IMR-90 (cell line): ENCODE results near the gene DACH1. TPM values are rescaled to one million over a fixed set of nuclear protein-coding genes. Genes with fewer than 3 reads are reported as not detected.

Experiments used
- ATAC-seq: fragments of 200-7000 bp; cut with Tn5 transposase; 2 replicates; pipeline ENCODE4 v1.9.1; 2020; ENCODE audit warnings: low read depth, mild to moderate bottlenecking, moderate library complexity
- BruUV-seq: library from RNA; stranded (reverse); fragments of 400-500 nt; replicated peaks from 2 replicates; lab custom pipeline; 2021; lab: Mats Ljungman, UMichigan
- CTCF ChIA-PET: fragments of 300-600 bp; formaldehyde crosslinking; extraction: SDS; loops from one replicate; lab custom pipeline; 2021; ENCODE audit warnings: antibody characterized with exemption; lab: Yijun Ruan, JAX
- POLR2A ChIA-PET: fragments of 300-600 bp; sonication (Branson Sonifier 250); formaldehyde crosslinking; loops from one replicate; lab custom pipeline; 2022; ENCODE audit warnings: antibody characterized with exemption; ENCODE audit not compliant: unreplicated experiment; lab: Charles Lee
- DNase-seq: peaks from one replicate; pipeline ENCODE4 v3.0.0; 2013
- H2AFZ ChIP-seq: replicated peaks from 2 replicates; pipeline ENCODE3; 2013; ENCODE audit warnings: low read length, mild to moderate bottlenecking; ENCODE audit not compliant: poor library complexity
- H2AK5ac ChIP-seq: 2 replicates; pipeline ENCODE4 v1.6.1; 2013; ENCODE audit warnings: low read depth, low read length, inconsistent platforms
- H2AK9ac ChIP-seq: replicated peaks from 2 replicates; pipeline ENCODE3; 2013; ENCODE audit warnings: mild to moderate bottlenecking, low read depth, low read length, moderate library complexity; ENCODE audit not compliant: poor library complexity
- H2BK120ac ChIP-seq: 2 replicates; pipeline ENCODE4 v1.6.1; 2013; ENCODE audit warnings: low read depth, low read length, inconsistent platforms
- H2BK15ac ChIP-seq: 3 replicates; pipeline ENCODE4 v1.6.1; 2013; ENCODE audit warnings: low read depth, low read length, inconsistent platforms
- H2BK20ac ChIP-seq: 2 replicates; pipeline ENCODE4 v1.6.1; 2013; ENCODE audit warnings: low read depth, mild to moderate bottlenecking, inconsistent platforms, low read length, moderate library complexity
- H2BK5ac ChIP-seq: 2 replicates; pipeline ENCODE4 v1.6.1; 2013; ENCODE audit warnings: mild to moderate bottlenecking, low read depth, low read length, inconsistent platforms; ENCODE audit not compliant: poor library complexity, severe bottlenecking
- H3K14ac ChIP-seq: replicated peaks from 2 replicates; pipeline ENCODE4 v1.6.1; 2013; ENCODE audit warnings: low read depth, low read length, inconsistent platforms
- H3K18ac ChIP-seq: 2 replicates; pipeline ENCODE4 v1.6.1; 2013; ENCODE audit warnings: low read depth, low read length, control low read depth
- H3K23ac ChIP-seq: 2 replicates; pipeline ENCODE4 v1.6.1; 2013; ENCODE audit warnings: low read depth, low read length, inconsistent platforms
- H3K27ac ChIP-seq: 2 replicates; pipeline ENCODE4 v1.5.1; 2013; ENCODE audit warnings: mild to moderate bottlenecking, control low read depth, low read length; ENCODE audit not compliant: insufficient read depth
- H3K27me3 ChIP-seq: 2 replicates; pipeline ENCODE4 v1.6.1; 2013; ENCODE audit warnings: low read length; ENCODE audit not compliant: control insufficient read depth, insufficient read depth
- H3K36me3 ChIP-seq: 2 replicates; pipeline ENCODE4 v1.6.1; 2013; ENCODE audit warnings: low read length, mixed read lengths; ENCODE audit not compliant: control insufficient read depth, insufficient read depth
- H3K4ac ChIP-seq: 2 replicates; pipeline ENCODE4 v1.6.1; 2013; ENCODE audit warnings: low read depth, low read length, inconsistent platforms
- H3K4me1 ChIP-seq: 2 replicates; pipeline ENCODE4 v1.6.1; 2013; ENCODE audit warnings: low read length, mixed read lengths; ENCODE audit not compliant: control insufficient read depth, insufficient read depth
- H3K4me2 ChIP-seq: 2 replicates; pipeline ENCODE4 v1.6.1; 2013; ENCODE audit warnings: low read depth, mild to moderate bottlenecking, control low read depth, low read length, moderate library complexity
- H3K4me3 ChIP-seq: 2 replicates; pipeline ENCODE4 v1.5.1; 2013; ENCODE audit warnings: low read depth, mild to moderate bottlenecking, control low read depth, low read length, moderate library complexity; ENCODE audit not compliant: insufficient read depth
- H3K56ac ChIP-seq: 2 replicates; pipeline ENCODE4 v1.6.1; 2013; ENCODE audit warnings: low read length, inconsistent platforms; ENCODE audit not compliant: insufficient read depth; ENCODE audit errors: extremely low read depth
- H3K79me1 ChIP-seq, 2 experiments: 2 replicates each; pipeline ENCODE4 v1.6.1; 2013; ENCODE audit warnings: low read length in 2 of 2, inconsistent platforms in 1 of 2, low read depth in 1 of 2
- H3K9ac ChIP-seq: 2 replicates; pipeline ENCODE4 v1.6.1; 2013; ENCODE audit warnings: low read depth, low read length, control low read depth
- H3K9me1 ChIP-seq: 2 replicates; pipeline ENCODE4 v1.6.1; 2013; ENCODE audit warnings: low read length, inconsistent platforms; ENCODE audit not compliant: insufficient read depth
- H3K9me3 ChIP-seq: 2 replicates; pipeline ENCODE4 v1.6.1; 2013; ENCODE audit warnings: low read length; ENCODE audit not compliant: control insufficient read depth, insufficient read depth
- H4K20me1 ChIP-seq: 2 replicates; pipeline ENCODE4 v1.6.1; 2013; ENCODE audit warnings: low read length, inconsistent platforms; ENCODE audit not compliant: insufficient read depth
- H4K5ac ChIP-seq: 2 replicates; pipeline ENCODE4 v1.6.1; 2013; ENCODE audit warnings: mild to moderate bottlenecking, low read depth, low read length, control low read depth
- H4K8ac ChIP-seq, 2 experiments: 2 replicates each; pipeline ENCODE4 v1.6.1; 2013; ENCODE audit warnings: low read depth in 2 of 2, low read length in 2 of 2, control low read depth in 1 of 2, inconsistent platforms in 1 of 2
- H4K91ac ChIP-seq: 2 replicates; pipeline ENCODE4 v1.6.1; 2013; ENCODE audit warnings: low read depth, low read length, inconsistent platforms; ENCODE audit not compliant: insufficient read depth
- CEBPB ChIP-seq: IDR thresholded peaks from 2 replicates; pipeline ENCODE4 v1.6.1; 2012; ENCODE audit warnings: low read depth, low read length, improper control_type of control experiment
- MAFK ChIP-seq: IDR thresholded peaks from 2 replicates; pipeline ENCODE4 v1.6.1; 2012; ENCODE audit warnings: low read depth, low read length, improper control_type of control experiment
- RFX5 ChIP-seq: IDR thresholded peaks from 2 replicates; pipeline ENCODE4 v1.8.0; 2012; ENCODE audit warnings: low read depth, mild to moderate bottlenecking, low read length, moderate library complexity
- SMC3 ChIP-seq: fragments of 150-350 bp; IDR thresholded peaks from 2 replicates; pipeline ENCODE4 v1.6.1; 2016; ENCODE audit warnings: low read depth, mild to moderate bottlenecking, antibody characterized with exemption, low read length, moderate library complexity
- WGBS, 2 experiments: methylation state at CpG; one replicate each; pipeline versions ENCODE4 v1.1.5 to v1.1.7; 2013; ENCODE audit warnings: missing lambda C conversion rate in 2 of 2; ENCODE audit not compliant: insufficient read length in 1 of 2; ENCODE audit errors: extremely low coverage in 2 of 2; 5-methylcytosine and 5-hydroxymethylcytosine counted together
- dilution Hi-C: fragments of 300-500 bp; cut with HindIII; formaldehyde crosslinking; loops from one replicate; pipeline ENCODE4 v1.14.3; 2018; ENCODE audit warnings: low sequenced_read_pairs; ENCODE audit not compliant: unreplicated experiment
- in situ Hi-C: fragments of 300-500 bp; cut with MboI; formaldehyde crosslinking; loops from 3 replicates; pipeline ENCODE4 v1.14.3; 2019; ENCODE audit warnings: low sequenced_read_pairs, inconsistent platforms, mixed read lengths
- intact Hi-C: fragments of 100-400 bp; cut with micrococcal nuclease; formaldehyde crosslinking; loops from 2 replicates; pipeline ENCODE4 v1.10.0; 2022
- polyA plus RNA-seq, 3 experiments: library from polyadenylated mRNA; depleted of rRNA; stranded (reverse); fragments of >200 nt; gene quantifications; 2 replicates each; pipeline ENCODE4 v1.2.3, GENCODE V29; 2012; ENCODE audit warnings: low replicate concordance in 1 of 3
- total RNA-seq: library from RNA; depleted of rRNA; stranded (reverse); fragments of >200 nt; gene quantifications from 2 replicates; pipeline ENCODE4 v1.2.3, GENCODE V29; 2012
- TF ChIP-seq, protein P1 (sequence below): fragments of 150-350 bp; IDR thresholded peaks from 2 replicates; pipeline ENCODE4 v1.6.1; 2016; ENCODE audit warnings: low read depth, mild to moderate bottlenecking, low read length, moderate library complexity, borderline replicate concordance

DACH1 gene
- total and polyA plus RNA-seq, 2 of the 4 experiments (the other 2 are of a cell fraction), result not detected

DNA sequence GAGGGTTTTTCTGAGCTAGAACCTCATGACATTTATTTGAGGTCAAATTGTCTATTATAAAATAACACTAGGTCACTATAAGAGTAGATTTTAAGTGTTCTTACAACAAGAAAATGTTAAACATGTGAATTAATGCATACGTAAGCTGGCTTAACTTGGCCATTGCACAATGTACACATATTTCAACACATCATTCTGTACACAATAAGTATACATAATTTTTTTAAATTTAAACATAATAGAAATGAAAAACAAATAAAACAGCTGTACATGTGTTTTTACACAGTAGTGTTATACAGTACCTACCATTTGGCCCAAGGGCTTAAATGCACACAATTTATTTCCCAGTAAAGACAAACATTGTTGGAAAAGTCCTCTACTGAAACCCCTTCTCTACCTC, 269.9 kb downstream of the DACH1 start:
- TF ChIP-seq, protein P1, sequence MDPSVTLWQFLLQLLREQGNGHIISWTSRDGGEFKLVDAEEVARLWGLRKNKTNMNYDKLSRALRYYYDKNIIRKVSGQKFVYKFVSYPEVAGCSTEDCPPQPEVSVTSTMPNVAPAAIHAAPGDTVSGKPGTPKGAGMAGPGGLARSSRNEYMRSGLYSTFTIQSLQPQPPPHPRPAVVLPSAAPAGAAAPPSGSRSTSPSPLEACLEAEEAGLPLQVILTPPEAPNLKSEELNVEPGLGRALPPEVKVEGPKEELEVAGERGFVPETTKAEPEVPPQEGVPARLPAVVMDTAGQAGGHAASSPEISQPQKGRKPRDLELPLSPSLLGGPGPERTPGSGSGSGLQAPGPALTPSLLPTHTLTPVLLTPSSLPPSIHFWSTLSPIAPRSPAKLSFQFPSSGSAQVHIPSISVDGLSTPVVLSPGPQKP, result no peak
- TF ChIP-seq MAFK (no peak), CEBPB (0 out of 2 replicates have a peak, but pooled peaks have one; percentile 2), RFX5 (no peak), SMC3 (no peak)
- CTCF ChIA-PET, result no interaction called here
- Histone ChIP-seq H2BK20ac (no peak overlapping the region), H2BK15ac (no peak overlapping the region), H4K20me1 (no peaks in the 10 kb centered on the region), H4K91ac (no peak overlapping the region), H3K79me1 (no peaks in the 10 kb centered on the region), H3K4me1 (no peaks in the 10 kb centered on the region), H3K9me1 (no peaks in the 10 kb centered on the region), H3K23ac (no peak overlapping the region), H3K4ac (no peak overlapping the region), H3K4me3 (no peak overlapping the region), H2AFZ (no peak overlapping the region), H3K14ac (no peak overlapping the region), H4K8ac (no peak overlapping the region), H3K4me2 (no peak overlapping the region), H3K27ac (no peak overlapping the region), H2AK9ac (no peak overlapping the region), H3K27me3 (no peaks in the 10 kb centered on the region), H3K36me3 (no peaks in the 10 kb centered on the region), H3K9me3 (no peaks in the 10 kb centered on the region), H2AK5ac (no peak overlapping the region), H3K9ac (no peak overlapping the region), H2BK120ac (no peak overlapping the region), H2BK5ac (no peak overlapping the region), H4K5ac (no peak overlapping the region), H3K56ac (no peak overlapping the region), H3K18ac (no peak overlapping the region)
- DNase-seq (no peak), ATAC-seq (no peak)
- dilution Hi-C loops (no loop called here), intact Hi-C loops (no loop called here), in situ Hi-C loops (no loop called here)
- BruUV-seq, result no TSS peak
- WGBS, 2 experiments, result no CpG with 5 or more reads among the region's 1 CpG
- POLR2A ChIA-PET, result no interaction called here
